Adrenal gland (tissue), 12 donors: ENCODE measurements around the gene LMO7. TPM values are rescaled to one million over a fixed set of nuclear protein-coding genes. Genes with fewer than 3 reads are reported as not detected.

ENCODE experiments used
- DNase-seq, 7 donors: peaks; one replicate each; pipeline ENCODE4 v3.0.0-alpha.2; 2019 to 2020
- H3K27ac ChIP-seq, 5 donors: fragments of 200-600 bp; sonication (generic) in 4 of 5; 1 replicate in 3 of 5; 2 replicates in 2 of 5; pipeline versions ENCODE4 v1.5.1 to v1.8.0; 2016 to 2020; ENCODE audit warnings: mild to moderate bottlenecking in 1 of 5
- H3K27me3 ChIP-seq: fragments of 200-600 bp; 2 replicates; pipeline ENCODE4 v1.8.0; 2021
- H3K36me3 ChIP-seq, 2 donors: fragments of 200-600 bp; replicated peaks in 1 of 2; 1 replicate in 1 of 2; 2 replicates in 1 of 2; pipeline versions ENCODE4 v1.5.1 to v1.8.0; 2018 to 2022
- H3K4me1 ChIP-seq, 2 donors: fragments of 200-600 bp; replicated peaks in 1 of 2; 1 replicate in 1 of 2; 2 replicates in 1 of 2; pipeline versions ENCODE4 v1.5.1 to v1.8.0; 2018 to 2021
- H3K4me3 ChIP-seq, 4 donors: fragments of 200-600 bp; sonication (generic) in 3 of 4; one replicate each; pipeline ENCODE4 v1.5.1; 2016 to 2018
- H3K9me3 ChIP-seq, 3 donors: fragments of 200-600 bp; sonication (generic) in 1 of 3; replicated peaks in 1 of 3; 1 replicate in 2 of 3; 2 replicates in 1 of 3; pipeline versions ENCODE4 v1.5.1 to v1.8.0; 2016 to 2021
- CTCF ChIP-seq, 6 experiments: fragments of 450-650 bp in 4 of 6; fragments of 200-600 bp in 2 of 6; sonication (generic) in 1 of 6; IDR thresholded peaks; 1 replicate in 5 of 6; 2 replicates in 1 of 6; pipeline versions ENCODE4 v1.5.1 to v1.8.0; 2016 to 2021; ENCODE audit warnings: antibody characterized with exemption in 6 of 6, mild to moderate bottlenecking in 2 of 6, moderate library complexity in 1 of 6
- POLR2A ChIP-seq, 2 donors: fragments of 450-650 bp; IDR thresholded peaks; one replicate each; pipeline ENCODE4 v1.6.1; 2017; ENCODE audit warnings: antibody characterized with exemption in 2 of 2, mild to moderate bottlenecking in 2 of 2, moderate library complexity in 1 of 2
- WGBS, 4 donors: extraction: QIAGEN DNeasy Blood & Tissue Kit in 2 of 4; methylation state at CpG; one replicate each; pipeline versions ENCODE4 v1.1.5 to v1.1.7; 2013 to 2017; 5-methylcytosine and 5-hydroxymethylcytosine counted together
- intact Hi-C, 2 donors: fragments of 100-400 bp; cut with DNase I; formaldehyde crosslinking; loops; one replicate each; pipeline versions ENCODE4 v1.14.1 to v1.15.0; 2022 to 2023
- polyA plus RNA-seq, 3 donors: library from polyadenylated mRNA; stranded (reverse); fragments of 200-250 nt in 2 of 3; fragments of 350-450 nt in 1 of 3; fragmentation: Illumina TruSeq in 1 of 3; extraction: RNeasy Lipid Tissue Mini Kit (QIAGEN cat#74804) in 1 of 3; gene quantifications; one replicate each; pipeline ENCODE4 v1.2.3, GENCODE V29; 2013 to 2014
- total RNA-seq, 9 donors: library from RNA; depleted of rRNA in 4 of 9; stranded (reverse); fragments of >200 nt in 4 of 9; fragments of 120-200 nt in 1 of 9; fragmentation: NEBNext Ultra II Directional in 1 of 9; extraction: Animal tissue kit (Norgen Biotek cat#: 25700) in 1 of 9; gene quantifications; one replicate each; pipeline versions ENCODE4 v1.1.0 to v1.2.4, GENCODE V29; 2013 to 2023
- donor health status: healthy with polysubstance abuse.
- donor health status: Bipolar disorder and iron deficiency.
- donor health status: DM: yes; HTN: yes; CAD: no.
- donor health status: DM: no; HTN: no; CAD: no.
- donor health status: DM: no; HTN: no; CAD: no.
- donor health status: DM: yes; HTN: yes; CAD: no.

LMO7 gene
- total and polyA plus RNA-seq, 12 donors, result 7.4 to 39.7 (median 11.4) TPM

GRCh38 chr13:75760131-75761021, 124.2 kb downstream of the LMO7 start:
- intact Hi-C loops, result no loop called here
- no peaks in the 10 kb centered on the region for H3K27me3 ChIP-seq
- WGBS, 4 donors, result 58 to 68% (median 63%) methylated on average over 9 of the region's 9 CpGs
- no peak for DNase-seq
- no peaks in the 10 kb centered on the region for H3K9me3 ChIP-seq
- peaks cover 0 to 21% of the 10 kb centered on the region in 2 donors for H3K4me1 ChIP-seq
- H3K27ac ChIP-seq, result no peak overlapping the region
- H3K4me3 ChIP-seq, result peak overlapping the region in 1 of 4 donors; percentile 24
- H3K36me3 ChIP-seq, result no peaks in the 10 kb centered on the region
- TF ChIP-seq POLR2A (IDR thresholded peaks at IDR 0.05) (no peak), CTCF (IDR thresholded peaks at IDR 0.05) (no peak)

- H3K27ac ChIP-seq, result no peak overlapping the region
- intact Hi-C loops, result no loop called here
- peaks cover 0 to 21% of the 10 kb centered on the region in 2 donors for H3K4me1 ChIP-seq
Measured at GRCh38 chr13:75761369-75761768, 125.2 kb downstream of the LMO7 start.

DNA sequence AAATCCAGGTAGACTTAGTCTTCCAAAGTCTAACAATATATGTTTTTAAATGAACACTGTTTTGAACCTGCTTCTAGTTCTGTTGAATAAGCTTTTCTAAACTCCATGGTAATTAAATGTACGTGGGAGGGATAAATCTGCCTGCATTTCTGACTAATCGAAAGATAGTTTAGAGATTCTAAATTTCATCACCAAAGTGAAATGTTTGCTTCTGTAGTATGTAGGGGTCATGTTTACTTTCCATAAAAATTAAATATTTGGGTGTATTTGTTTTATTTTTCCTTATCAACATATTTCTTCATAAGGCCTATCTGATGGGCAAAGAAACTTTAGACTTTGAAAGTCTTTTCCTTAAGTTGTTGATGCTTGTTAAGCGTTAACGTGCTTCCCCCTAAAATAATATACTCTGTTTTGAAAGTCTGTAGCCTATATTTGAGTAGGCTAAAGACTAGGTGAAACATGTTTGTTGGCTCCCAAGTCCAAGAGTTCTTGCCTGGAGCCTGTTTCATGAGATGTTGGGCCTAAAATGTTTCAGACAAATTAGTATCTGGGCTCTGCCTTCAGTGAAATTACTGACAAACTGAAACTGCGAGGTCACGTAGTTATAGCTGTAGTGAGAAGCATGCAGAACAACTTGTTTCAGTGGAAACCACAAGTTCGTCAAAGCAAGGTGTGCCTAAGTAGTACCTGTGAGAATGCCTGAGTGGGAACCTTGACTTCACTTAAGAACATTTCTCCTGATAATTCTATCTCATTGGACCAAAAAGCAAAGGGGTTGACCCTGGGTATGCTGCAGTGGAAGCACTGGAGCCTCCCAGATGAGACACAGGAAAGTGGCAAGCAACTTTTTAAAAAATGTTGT, 126.2 kb downstream of the LMO7 start:
- Histone ChIP-seq H3K4me3 (peak overlapping the region in 1 of 4 donors; percentile 45), H3K4me1 (peaks cover 0 to 21% of the 10 kb centered on the region in 2 donors), H3K27ac (no peak overlapping the region), H3K36me3 (no peaks in the 10 kb centered on the region), H3K27me3 (no peaks in the 10 kb centered on the region), H3K9me3 (no peaks in the 10 kb centered on the region)
- 69 to 79% (median 71%) methylated on average over 7 of the region's 7 CpGs for WGBS, 4 donors
- no peak for TF ChIP-seq POLR2A (IDR thresholded peaks at IDR 0.05)
- no peak for TF ChIP-seq CTCF (IDR thresholded peaks at IDR 0.05)
- intact Hi-C loops, result no loop called here
- no peak for DNase-seq

More at GRCh38 chr13:75761369-75761768, 125.2 kb downstream of the LMO7 start:
- DNase-seq, result no peak
- TF ChIP-seq CTCF (IDR thresholded peaks at IDR 0.05) (no peak), POLR2A (IDR thresholded peaks at IDR 0.05) (no peak)
- Histone ChIP-seq H3K4me3 (peak overlapping the region in 1 of 4 donors; percentile 45), H3K9me3 (no peaks in the 10 kb centered on the region), H3K27me3 (no peaks in the 10 kb centered on the region), H3K36me3 (no peaks in the 10 kb centered on the region)
- WGBS, 4 donors, result 39 to 53% (median 47%) methylated on average over 3 of the region's 3 CpGs

- intact Hi-C loops, result no loop called here
- no peak for DNase-seq
- no peak overlapping the region for H3K27ac ChIP-seq
- WGBS, 4 donors, result 92 to 94% (median 94%) methylated on average over 2 of the region's 2 CpGs
- TF ChIP-seq POLR2A (IDR thresholded peaks at IDR 0.05) (no peak), CTCF (IDR thresholded peaks at IDR 0.05) (no peak)
- peaks cover 0 to 21% of the 10 kb centered on the region in 2 donors for H3K4me1 ChIP-seq
- no peaks in the 10 kb centered on the region for H3K36me3 ChIP-seq
- H3K4me3 ChIP-seq, result peak overlapping the region in 1 of 4 donors; percentile 45
- no peaks in the 10 kb centered on the region for H3K9me3 ChIP-seq
- H3K27me3 ChIP-seq, result no peaks in the 10 kb centered on the region
Measured at GRCh38 chr13:75762955-75763354, 126.8 kb downstream of the LMO7 start.
